Gastrocnemius medialis (tissue), 4 donors: ENCODE measurements around the gene TUBGCP4. TPM values are rescaled to one million over a fixed set of nuclear protein-coding genes. Genes with fewer than 3 reads are reported as not detected.
A peak's percentile ranks its signal among the peaks of the same experiment; 100 is the strongest.

Source experiments
- ATAC-seq, 2 donors: fragments of 150-250 bp; one replicate each; pipeline ENCODE4 v1.9.1; 2016
- DNase-seq, 2 donors: peaks; one replicate each; pipeline ENCODE4 v3.0.0-alpha.2; 2019
- H3K27ac ChIP-seq, 4 donors: fragments of 200-600 bp; sonication (generic); 1 replicate in 1 of 4; 2 replicates in 3 of 4; pipeline ENCODE4 v1.5.1; 2016 to 2018; ENCODE audit warnings: mild to moderate bottlenecking in 2 of 4, moderate library complexity in 1 of 4
- H3K27me3 ChIP-seq, 3 donors: fragments of 200-600 bp; sonication (generic) in 2 of 3; 1 replicate in 1 of 3; 2 replicates in 2 of 3; pipeline versions ENCODE4 v1.5.1 to v1.6.0; 2016 to 2019; ENCODE audit warnings: mild to moderate bottlenecking in 1 of 3, moderate library complexity in 1 of 3
- H3K36me3 ChIP-seq, 2 donors: fragments of 200-600 bp; sonication (generic) in 1 of 2; one replicate each; pipeline ENCODE4 v1.5.1; 2017 to 2018
- H3K4me1 ChIP-seq, 2 donors: fragments of 200-600 bp; sonication (generic) in 1 of 2; one replicate each; pipeline ENCODE4 v1.5.1; 2016 to 2017; ENCODE audit warnings: mild to moderate bottlenecking in 2 of 2
- H3K4me3 ChIP-seq, 4 donors: fragments of 200-600 bp; sonication (generic) in 3 of 4; 1 replicate in 1 of 4; 2 replicates in 3 of 4; pipeline ENCODE4 v1.5.1; 2016 to 2019; ENCODE audit warnings: mild to moderate bottlenecking in 2 of 4
- H3K9me3 ChIP-seq, 3 donors: fragments of 200-600 bp; sonication (generic) in 2 of 3; 1 replicate in 1 of 3; 2 replicates in 2 of 3; pipeline ENCODE4 v1.5.1; 2016 to 2019
- POLR2A ChIP-seq, 2 donors: fragments of 450-650 bp; IDR thresholded peaks; one replicate each; pipeline ENCODE4 v1.6.1; 2017; ENCODE audit warnings: antibody characterized with exemption in 2 of 2, mild to moderate bottlenecking in 2 of 2, moderate library complexity in 2 of 2
- in situ Hi-C, 4 donors: fragments of 200-750 bp; cut with MboI; loops; one replicate each; pipeline versions ENCODE4 v1.15.0 to v1.8.0; 2017; ENCODE audit warnings: low sequenced_read_pairs in 4 of 4
- intact Hi-C: fragments of 100-400 bp; cut with DNase I; formaldehyde crosslinking; loops from one replicate; pipeline ENCODE4 v1.15.1; 2023; ENCODE audit warnings: low total_unique reads
- total RNA-seq, 4 donors: library from RNA; depleted of rRNA; stranded (reverse); fragments of >200 nt; gene quantifications; one replicate each; pipeline versions ENCODE4 v1.1.0 to v1.2.3, GENCODE V29; 2016
- TF ChIP-seq, protein P1 (sequence below), 5 experiments: fragments of 450-650 bp in 3 of 5; fragments of 200-600 bp in 2 of 5; sonication (generic) in 2 of 5; IDR thresholded peaks in 4 of 5; conservative IDR thresholded peaks in 1 of 5; 1 replicate in 4 of 5; 2 replicates in 1 of 5; pipeline ENCODE4 v1.5.1; 2016 to 2019; ENCODE audit warnings: antibody characterized with exemption in 5 of 5, mild to moderate bottlenecking in 3 of 5, moderate library complexity in 3 of 5

Gene TUBGCP4
- total RNA-seq, 4 donors from 2014 or later, result 13.6 to 16.1 (median 14.7) TPM

DNA sequence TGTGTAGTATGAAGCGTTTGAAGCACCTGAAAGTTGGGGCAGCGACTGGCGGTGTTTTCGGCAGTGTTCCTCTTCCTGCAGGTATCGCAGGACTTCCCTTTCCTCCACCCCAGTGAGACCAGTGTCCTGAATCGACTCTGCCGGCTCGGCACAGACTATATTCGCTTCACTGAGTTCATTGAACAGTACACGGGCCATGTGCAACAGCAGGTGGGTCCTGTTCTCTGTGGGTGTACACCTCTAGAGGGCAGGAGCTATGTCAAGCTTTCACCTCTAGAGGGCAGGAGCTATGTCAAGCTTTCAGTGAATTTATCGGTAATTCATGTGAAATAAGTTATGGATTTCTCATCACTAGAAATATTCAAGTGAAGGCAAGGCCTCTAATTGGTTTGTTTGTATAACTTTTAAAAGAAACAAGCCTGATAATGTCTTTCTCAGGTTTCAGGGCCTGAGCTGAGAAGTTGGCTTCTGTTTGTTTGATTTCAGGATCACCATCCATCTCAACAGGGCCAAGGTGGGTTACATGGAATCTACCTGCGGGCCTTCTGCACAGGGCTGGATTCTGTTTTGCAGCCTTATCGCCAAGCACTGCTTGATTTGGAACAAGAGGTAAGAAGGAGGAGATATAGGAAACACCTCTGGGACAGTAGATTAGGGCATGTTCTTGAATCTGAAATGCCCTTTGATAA, 5.3 kb downstream of the TUBGCP4 start:
- Histone ChIP-seq H3K27ac (no peak overlapping the region), H3K9me3 (no peaks in the 10 kb centered on the region), H3K27me3 (no peaks in the 10 kb centered on the region), H3K4me1 (peaks cover 10 to 14% of the 10 kb centered on the region in 2 donors), H3K36me3 (peaks cover 0 to 44% of the 10 kb centered on the region in 2 donors), H3K4me3 (no peak overlapping the region)
- ATAC-seq (no peak), DNase-seq (no peak)
- intact Hi-C loops (loop anchor here (5.0 kb wide), 1 partner anchor 136 kb away; no protein-coding TSS in a partner anchor), in situ Hi-C loops (no loop called here)
- TF ChIP-seq, protein P1, sequence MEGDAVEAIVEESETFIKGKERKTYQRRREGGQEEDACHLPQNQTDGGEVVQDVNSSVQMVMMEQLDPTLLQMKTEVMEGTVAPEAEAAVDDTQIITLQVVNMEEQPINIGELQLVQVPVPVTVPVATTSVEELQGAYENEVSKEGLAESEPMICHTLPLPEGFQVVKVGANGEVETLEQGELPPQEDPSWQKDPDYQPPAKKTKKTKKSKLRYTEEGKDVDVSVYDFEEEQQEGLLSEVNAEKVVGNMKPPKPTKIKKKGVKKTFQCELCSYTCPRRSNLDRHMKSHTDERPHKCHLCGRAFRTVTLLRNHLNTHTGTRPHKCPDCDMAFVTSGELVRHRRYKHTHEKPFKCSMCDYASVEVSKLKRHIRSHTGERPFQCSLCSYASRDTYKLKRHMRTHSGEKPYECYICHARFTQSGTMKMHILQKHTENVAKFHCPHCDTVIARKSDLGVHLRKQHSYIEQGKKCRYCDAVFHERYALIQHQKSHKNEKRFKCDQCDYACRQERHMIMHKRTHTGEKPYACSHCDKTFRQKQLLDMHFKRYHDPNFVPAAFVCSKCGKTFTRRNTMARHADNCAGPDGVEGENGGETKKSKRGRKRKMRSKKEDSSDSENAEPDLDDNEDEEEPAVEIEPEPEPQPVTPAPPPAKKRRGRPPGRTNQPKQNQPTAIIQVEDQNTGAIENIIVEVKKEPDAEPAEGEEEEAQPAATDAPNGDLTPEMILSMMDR (IDR thresholded peaks at IDR 0.05 in 4 of 5, conservative IDR thresholded peaks at IDR 0.05 in 1 of 5), result peak in 2 of 5 experiments; percentile 39 to 55
- no peak for TF ChIP-seq POLR2A (IDR thresholded peaks at IDR 0.05)

DNA sequence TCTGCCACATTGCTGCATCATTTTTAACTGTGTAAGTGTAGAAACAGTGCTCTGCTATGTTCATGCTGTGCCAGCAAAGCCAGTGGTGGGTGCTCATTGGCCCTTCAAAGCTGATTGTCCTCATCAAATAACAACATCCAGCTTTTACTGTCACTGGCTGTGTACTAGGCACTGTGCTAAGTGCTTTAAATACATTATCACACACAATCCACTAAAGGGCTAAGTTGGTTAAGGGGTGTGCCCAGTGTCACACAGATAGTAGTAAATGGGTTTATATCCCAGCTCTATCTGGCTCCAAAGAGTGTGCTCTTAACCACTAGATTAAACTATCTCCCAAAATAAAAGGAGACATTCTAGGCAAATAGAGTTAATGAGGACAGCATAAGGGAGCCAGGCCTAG, 7.7 kb downstream of the TUBGCP4 start:
- TF ChIP-seq, protein P1 (IDR thresholded peaks at IDR 0.05 in 4 of 5, conservative IDR thresholded peaks at IDR 0.05 in 1 of 5), result no peak
- TF ChIP-seq POLR2A (IDR thresholded peaks at IDR 0.05), result no peak
- DNase-seq (no peak), ATAC-seq (no peak)
- intact Hi-C loops (loop anchor here (5.0 kb wide), 1 partner anchor 134 kb away; no protein-coding TSS in a partner anchor), in situ Hi-C loops (no loop called here)
- no peaks in the 10 kb centered on the region for H3K9me3 ChIP-seq
- peaks cover 0 to 55% of the 10 kb centered on the region in 2 donors for H3K36me3 ChIP-seq
- H3K4me3 ChIP-seq, result no peak overlapping the region
- no peaks in the 10 kb centered on the region for H3K27me3 ChIP-seq
- no peak overlapping the region for H3K27ac ChIP-seq
- H3K4me1 ChIP-seq, result peaks cover 7 to 8% of the 10 kb centered on the region in 2 donors

DNA sequence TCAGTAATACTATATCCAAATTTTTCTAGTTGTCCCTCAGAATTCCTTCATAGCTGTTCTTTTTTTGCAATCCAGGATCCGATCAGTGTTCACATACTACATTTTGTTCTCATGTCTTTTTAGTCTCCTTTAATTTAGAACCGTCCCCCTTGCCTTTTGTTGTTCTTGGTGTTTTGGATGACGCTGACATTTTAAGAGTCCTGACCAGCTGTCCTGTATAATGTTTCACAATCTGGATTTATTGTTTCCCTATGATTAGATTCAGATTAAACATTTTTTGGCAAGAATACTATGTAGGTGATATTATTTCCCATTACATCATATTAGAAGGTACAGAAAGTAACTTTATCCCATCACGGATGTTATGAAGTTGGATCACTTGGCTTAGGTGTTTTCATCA, 11.4 kb downstream of the TUBGCP4 start:
- H3K27me3 ChIP-seq, result no peaks in the 10 kb centered on the region
- TF ChIP-seq, protein P1 (IDR thresholded peaks at IDR 0.05 in 4 of 5, conservative IDR thresholded peaks at IDR 0.05 in 1 of 5), result no peak
- TF ChIP-seq POLR2A (IDR thresholded peaks at IDR 0.05), result no peak
- in situ Hi-C loops (no loop called here), intact Hi-C loops (no loop called here)
- peaks cover 7 to 8% of the 10 kb centered on the region in 2 donors for H3K4me1 ChIP-seq
- peak overlapping the region; percentile 45 to 69 (median 60) for H3K27ac ChIP-seq
- H3K36me3 ChIP-seq, result peaks cover 0 to 78% of the 10 kb centered on the region in 2 donors
- H3K4me3 ChIP-seq, result no peak overlapping the region
- DNase-seq (no peak), ATAC-seq (peak in 1 of 2 donors; percentile 77)
- no peaks in the 10 kb centered on the region for H3K9me3 ChIP-seq

DNA sequence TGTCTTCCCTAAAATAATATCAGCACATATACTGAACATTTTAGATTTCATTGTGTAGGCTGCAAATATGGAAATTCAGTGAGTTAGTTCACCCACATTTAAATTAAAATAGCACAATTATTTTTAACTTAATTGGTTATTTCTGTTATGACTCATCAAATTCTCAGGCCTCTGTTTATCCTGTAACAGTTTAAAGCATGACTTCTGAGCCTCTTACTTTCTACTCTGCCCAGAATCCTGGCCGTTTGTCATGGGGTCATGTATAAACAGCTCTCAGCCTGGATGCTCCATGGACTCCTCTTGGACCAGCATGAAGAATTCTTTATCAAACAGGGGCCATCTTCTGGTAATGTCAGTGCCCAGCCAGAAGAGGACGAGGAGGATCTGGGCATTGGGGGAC, 12.2 kb downstream of the TUBGCP4 start:
- H3K27me3 ChIP-seq, result no peaks in the 10 kb centered on the region
- no peak overlapping the region for H3K4me3 ChIP-seq
- in situ Hi-C loops (no loop called here), intact Hi-C loops (no loop called here)
- ATAC-seq, result peak in 1 of 2 donors; percentile 34
- H3K36me3 ChIP-seq, result peaks cover 0 to 78% of the 10 kb centered on the region in 2 donors
- DNase-seq, result no peak
- H3K9me3 ChIP-seq, result no peaks in the 10 kb centered on the region
- H3K27ac ChIP-seq, result peak overlapping the region; percentile 45 to 69 (median 60)
- no peak for TF ChIP-seq POLR2A (IDR thresholded peaks at IDR 0.05)
- TF ChIP-seq, protein P1 (IDR thresholded peaks at IDR 0.05 in 4 of 5, conservative IDR thresholded peaks at IDR 0.05 in 1 of 5), result no peak
- peaks cover 7 to 8% of the 10 kb centered on the region in 2 donors for H3K4me1 ChIP-seq
